Astrocyte (in vitro differentiated cells and primary cell): Measurements from ENCODE around the gene ZNF75A. TPM values are rescaled to one million over a fixed set of nuclear protein-coding genes. Genes with fewer than 3 reads are reported as not detected.

ENCODE experiments used
- DNase-seq: peaks from one replicate; pipeline ENCODE4 v3.0.0-alpha.2; 2010; ENCODE audit warnings: low read depth
- FAIRE-seq: peaks from 2 replicates; lab custom pipeline; 2011; peaks lifted over from hg19 to GRCh38; lab: Jason Lieb, UNC
- H2AFZ ChIP-seq: 2 replicates; pipeline ENCODE4 v1.6.0; 2012; ENCODE audit warnings: low read depth, low read length, inconsistent platforms
- H3K27ac ChIP-seq: 2 replicates; pipeline ENCODE4 v1.5.1; 2011; ENCODE audit warnings: low read depth, low read length, inconsistent platforms
- H3K27me3 ChIP-seq: 2 replicates; pipeline ENCODE4 v1.6.0; 2011; ENCODE audit warnings: low read length, inconsistent platforms; ENCODE audit not compliant: insufficient read depth
- H3K36me3 ChIP-seq: 2 replicates; pipeline ENCODE4 v1.5.1; 2011; ENCODE audit warnings: low read length, inconsistent platforms; ENCODE audit not compliant: insufficient read depth
- H3K4me1 ChIP-seq: 2 replicates; pipeline ENCODE4 v1.5.1; 2011; ENCODE audit warnings: low read length, inconsistent platforms; ENCODE audit not compliant: insufficient read depth
- H3K4me2 ChIP-seq: 2 replicates; pipeline ENCODE4 v1.6.0; 2012; ENCODE audit warnings: low read length, inconsistent platforms
- H3K4me3 ChIP-seq: 2 replicates; pipeline ENCODE4 v1.5.1; 2011; ENCODE audit warnings: low read depth, mild to moderate bottlenecking, low read length, inconsistent platforms; ENCODE audit not compliant: insufficient read depth
- H3K79me2 ChIP-seq: 2 replicates; pipeline ENCODE4 v1.6.0; 2012; ENCODE audit warnings: mild to moderate bottlenecking, low read length, inconsistent platforms; ENCODE audit not compliant: insufficient read depth
- H3K9ac ChIP-seq: 2 replicates; pipeline ENCODE4 v1.6.0; 2012; ENCODE audit warnings: mild to moderate bottlenecking, low read length, inconsistent platforms
- H3K9me3 ChIP-seq: 2 replicates; pipeline ENCODE4 v1.5.1; 2012; ENCODE audit warnings: low read depth, mild to moderate bottlenecking, low read length, inconsistent platforms; ENCODE audit not compliant: insufficient read depth
- H4K20me1 ChIP-seq: 2 replicates; pipeline ENCODE4 v1.6.0; 2012; ENCODE audit warnings: low read length, inconsistent platforms; ENCODE audit not compliant: insufficient read depth
- H3K27ac Mint-ChIP-seq: one replicate; pipeline ENCODE4 v1.8.0; 2021; ENCODE audit warnings: mild to moderate bottlenecking, mixed read lengths; ENCODE audit not compliant: unreplicated experiment
- H3K27me3 Mint-ChIP-seq: one replicate; pipeline ENCODE4 v1.8.0; 2021; ENCODE audit warnings: low read depth, mixed read lengths; ENCODE audit not compliant: unreplicated experiment
- H3K36me3 Mint-ChIP-seq: one replicate; pipeline ENCODE4 v1.8.0; 2021; ENCODE audit warnings: low read depth, mixed read lengths; ENCODE audit not compliant: unreplicated experiment
- H3K4me1 Mint-ChIP-seq: one replicate; pipeline ENCODE4 v1.8.0; 2021; ENCODE audit warnings: low read depth, mixed read lengths; ENCODE audit not compliant: unreplicated experiment
- H3K4me3 Mint-ChIP-seq: one replicate; pipeline ENCODE4 v1.8.0; 2021; ENCODE audit warnings: mild to moderate bottlenecking, moderate library complexity, mixed read lengths; ENCODE audit not compliant: unreplicated experiment
- H3K9me3 Mint-ChIP-seq: one replicate; pipeline ENCODE4 v1.8.0; 2021; ENCODE audit warnings: mild to moderate bottlenecking, mixed read lengths; ENCODE audit not compliant: unreplicated experiment
- EZH2 ChIP-seq: IDR thresholded peaks from 2 replicates; pipeline ENCODE4 v1.6.1; 2012; ENCODE audit warnings: mild to moderate bottlenecking, low read length, inconsistent platforms; ENCODE audit not compliant: insufficient read depth
- total RNA-seq: library from RNA; stranded (reverse); gene quantifications from 2 replicates; pipeline ENCODE4 v1.2.1, GENCODE V29; 2021
- TF ChIP-seq, protein P1 (sequence below): IDR thresholded peaks from 2 replicates; pipeline ENCODE4 v1.5.1; 2011; ENCODE audit warnings: low read depth, mild to moderate bottlenecking, inconsistent platforms, low read length, moderate library complexity; ENCODE audit not compliant: insufficient read depth

Gene ZNF75A
- total RNA-seq, 1 donor from 2014 or later: 30.5 TPM

DNA sequence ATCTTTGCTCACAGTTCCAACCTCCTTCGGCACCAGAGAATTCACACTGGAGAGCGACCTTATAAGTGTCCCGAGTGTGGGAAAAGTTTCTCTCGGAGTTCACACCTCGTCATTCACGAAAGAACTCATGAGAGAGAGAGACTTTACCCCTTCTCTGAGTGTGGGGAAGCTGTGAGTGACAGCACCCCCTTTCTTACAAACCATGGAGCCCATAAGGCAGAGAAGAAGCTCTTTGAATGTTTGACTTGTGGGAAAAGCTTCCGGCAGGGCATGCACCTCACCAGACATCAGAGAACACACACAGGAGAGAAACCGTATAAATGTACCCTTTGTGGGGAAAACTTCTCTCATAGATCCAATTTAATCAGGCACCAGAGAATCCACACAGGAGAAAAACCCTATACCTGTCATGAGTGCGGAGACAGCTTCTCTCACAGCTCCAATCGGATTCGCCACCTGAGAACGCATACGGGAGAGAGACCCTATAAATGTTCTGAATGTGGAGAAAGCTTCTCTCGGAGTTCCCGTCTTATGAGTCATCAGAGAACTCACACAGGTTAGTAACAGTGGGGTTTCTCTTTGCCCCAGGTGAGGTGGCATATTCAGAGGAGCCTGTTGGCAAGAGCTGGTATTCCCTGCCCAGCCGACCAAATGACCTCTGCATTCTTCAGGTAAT lies 15.2 kb upstream of the ZNF75A start:
- H3K36me3 ChIP-seq: peaks cover 49% of the 10 kb centered on the region
- no peak for DNase-seq

DNA sequence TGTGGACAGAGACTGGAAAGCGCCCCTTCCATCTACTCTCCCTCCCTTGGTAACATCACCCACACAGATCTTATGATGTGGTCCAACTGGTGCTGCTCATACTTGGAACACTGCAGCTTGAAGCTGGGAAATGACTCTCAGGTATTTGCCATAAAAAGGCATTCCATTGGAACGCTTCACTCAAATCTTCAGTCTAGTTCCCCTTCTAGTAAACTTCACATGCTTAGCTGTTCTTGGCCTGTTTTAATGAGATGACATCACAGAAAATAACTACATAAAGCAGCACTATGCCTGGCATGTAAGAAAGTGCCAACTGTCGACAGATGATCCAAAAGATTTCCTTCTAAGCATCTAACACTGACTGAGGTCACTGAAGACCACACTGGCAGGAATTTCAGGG lies 12.7 kb upstream of the ZNF75A start:
- Mint-ChIP-seq H3K27ac (no peak overlapping the region), H3K4me3 (peak overlapping the region; percentile 9), H3K9me3 (peaks cover 61% of the 10 kb centered on the region), H3K27me3 (no peaks in the 10 kb centered on the region), H3K4me1 (peaks cover 11% of the 10 kb centered on the region), H3K36me3 (peaks cover 76% of the 10 kb centered on the region)
- Histone ChIP-seq H3K27me3 (no peaks in the 10 kb centered on the region), H3K4me1 (no peaks in the 10 kb centered on the region), H3K27ac (no peak overlapping the region), H3K4me3 (no peak overlapping the region), H3K9me3 (peaks cover 61% of the 10 kb centered on the region), H3K79me2 (peaks cover 58% of the 10 kb centered on the region), H3K4me2 (no peak overlapping the region), H3K36me3 (peaks cover 38% of the 10 kb centered on the region), H4K20me1 (peaks cover 36% of the 10 kb centered on the region), H3K9ac (no peak overlapping the region), H2AFZ (no peak overlapping the region)
- DNase-seq: peak; percentile 49
- no peak for FAIRE-seq
- TF ChIP-seq, protein P1, sequence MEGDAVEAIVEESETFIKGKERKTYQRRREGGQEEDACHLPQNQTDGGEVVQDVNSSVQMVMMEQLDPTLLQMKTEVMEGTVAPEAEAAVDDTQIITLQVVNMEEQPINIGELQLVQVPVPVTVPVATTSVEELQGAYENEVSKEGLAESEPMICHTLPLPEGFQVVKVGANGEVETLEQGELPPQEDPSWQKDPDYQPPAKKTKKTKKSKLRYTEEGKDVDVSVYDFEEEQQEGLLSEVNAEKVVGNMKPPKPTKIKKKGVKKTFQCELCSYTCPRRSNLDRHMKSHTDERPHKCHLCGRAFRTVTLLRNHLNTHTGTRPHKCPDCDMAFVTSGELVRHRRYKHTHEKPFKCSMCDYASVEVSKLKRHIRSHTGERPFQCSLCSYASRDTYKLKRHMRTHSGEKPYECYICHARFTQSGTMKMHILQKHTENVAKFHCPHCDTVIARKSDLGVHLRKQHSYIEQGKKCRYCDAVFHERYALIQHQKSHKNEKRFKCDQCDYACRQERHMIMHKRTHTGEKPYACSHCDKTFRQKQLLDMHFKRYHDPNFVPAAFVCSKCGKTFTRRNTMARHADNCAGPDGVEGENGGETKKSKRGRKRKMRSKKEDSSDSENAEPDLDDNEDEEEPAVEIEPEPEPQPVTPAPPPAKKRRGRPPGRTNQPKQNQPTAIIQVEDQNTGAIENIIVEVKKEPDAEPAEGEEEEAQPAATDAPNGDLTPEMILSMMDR: no peak
- no peak for TF ChIP-seq EZH2

More for the DNA sequence above, 15.2 kb upstream of the ZNF75A start:
- Mint-ChIP-seq H3K36me3 (peaks cover 79% of the 10 kb centered on the region), H3K9me3 (peaks cover 55% of the 10 kb centered on the region), H3K4me1 (peaks cover 20% of the 10 kb centered on the region), H3K27ac (no peak overlapping the region), H3K4me3 (no peak overlapping the region), H3K27me3 (no peaks in the 10 kb centered on the region)
- no peak overlapping the region for H3K27ac ChIP-seq
- TF ChIP-seq EZH2: no peak
- TF ChIP-seq, protein P1: no peak
- H2AFZ ChIP-seq: no peak overlapping the region
- no peak overlapping the region for H3K4me3 ChIP-seq
- peaks cover 46% of the 10 kb centered on the region for H4K20me1 ChIP-seq
- H3K79me2 ChIP-seq: peaks cover 74% of the 10 kb centered on the region
- H3K9me3 ChIP-seq: peaks cover 52% of the 10 kb centered on the region
- peaks cover 1% of the 10 kb centered on the region for H3K4me1 ChIP-seq
- no peak overlapping the region for H3K4me2 ChIP-seq
- FAIRE-seq: no peak
- no peak overlapping the region for H3K9ac ChIP-seq
- H3K27me3 ChIP-seq: no peaks in the 10 kb centered on the region

DNA sequence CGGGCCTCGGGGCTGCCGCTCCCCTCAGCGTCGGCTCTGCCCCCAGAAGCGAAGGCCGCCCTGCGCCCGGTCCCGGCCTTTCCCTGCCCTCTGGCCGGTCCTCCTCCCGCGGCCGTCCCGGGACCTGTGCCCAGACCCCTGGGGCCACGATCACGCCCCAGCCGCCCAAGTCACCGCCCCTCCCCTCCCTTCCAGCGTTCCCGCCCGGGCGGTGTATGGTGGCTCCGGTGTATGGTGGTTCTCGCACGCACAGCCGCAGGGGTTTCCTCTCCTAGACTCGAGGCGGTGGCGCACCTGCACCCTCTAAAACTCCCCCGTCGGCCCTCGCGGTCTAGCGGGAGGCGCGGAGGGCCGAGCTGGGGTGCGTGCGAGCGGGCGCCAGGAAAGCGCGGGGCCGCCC lies 10.1 kb upstream of the ZNF75A start:
- Histone ChIP-seq H3K27ac (no peak overlapping the region), H3K27me3 (no peaks in the 10 kb centered on the region), H2AFZ (no peak overlapping the region), H3K36me3 (peaks cover 29% of the 10 kb centered on the region), H3K4me3 (no peak overlapping the region), H3K79me2 (peaks cover 37% of the 10 kb centered on the region), H3K9ac (no peak overlapping the region), H4K20me1 (peaks cover 25% of the 10 kb centered on the region), H3K4me1 (no peaks in the 10 kb centered on the region), H3K4me2 (no peak overlapping the region), H3K9me3 (peaks cover 46% of the 10 kb centered on the region)
- TF ChIP-seq, protein P1: no peak
- TF ChIP-seq EZH2: no peak
- FAIRE-seq (no peak), DNase-seq (no peak)
- no peaks in the 10 kb centered on the region for H3K27me3 Mint-ChIP-seq
- peaks cover 55% of the 10 kb centered on the region for H3K9me3 Mint-ChIP-seq
- H3K4me3 Mint-ChIP-seq: no peak overlapping the region
- peaks cover 11% of the 10 kb centered on the region for H3K4me1 Mint-ChIP-seq
- H3K36me3 Mint-ChIP-seq: peaks cover 66% of the 10 kb centered on the region
- no peak overlapping the region for H3K27ac Mint-ChIP-seq
